LNCaP clone FGC (cell line): ENCODE measurements around the gene ERG28.

Experiments
- DNase-seq: peaks from one replicate; pipeline ENCODE4 v3.0.0-alpha.2; 2011; ENCODE audit warnings: low read depth
- H3K4me3 ChIP-seq: 2 replicates; pipeline ENCODE4 v1.5.1; 2011; ENCODE audit warnings: mild to moderate bottlenecking, low read depth, low read length, control low read depth
- TF ChIP-seq, protein P1 (sequence below): IDR thresholded peaks from 2 replicates; pipeline ENCODE4 v1.5.1; 2012; ENCODE audit warnings: mild to moderate bottlenecking; ENCODE audit not compliant: control insufficient read depth, insufficient read depth; ENCODE audit errors: extremely low read depth

Gene ERG28

DNA sequence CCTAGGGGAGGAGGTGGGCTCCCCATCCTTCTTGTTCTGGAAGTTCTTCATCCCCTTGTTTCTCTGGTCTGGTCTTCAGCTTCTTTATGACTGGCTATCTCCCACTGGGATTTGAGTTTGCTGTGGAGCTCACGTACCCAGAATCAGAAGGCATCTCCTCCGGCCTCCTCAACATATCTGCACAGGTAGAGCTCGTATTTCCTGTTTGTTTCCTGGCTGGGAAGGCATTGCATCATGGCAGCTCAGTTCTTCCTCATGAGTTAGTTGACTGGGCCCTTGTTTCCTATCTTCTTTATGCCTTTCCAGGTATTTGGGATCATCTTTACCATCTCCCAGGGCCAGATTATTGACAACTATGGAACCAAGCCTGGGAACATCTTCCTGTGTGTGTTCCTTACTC lies 19.8 kb downstream of the ERG28 start:
- peak; percentile 23 for DNase-seq
- no peak overlapping the region for H3K4me3 ChIP-seq
- TF ChIP-seq, protein P1, sequence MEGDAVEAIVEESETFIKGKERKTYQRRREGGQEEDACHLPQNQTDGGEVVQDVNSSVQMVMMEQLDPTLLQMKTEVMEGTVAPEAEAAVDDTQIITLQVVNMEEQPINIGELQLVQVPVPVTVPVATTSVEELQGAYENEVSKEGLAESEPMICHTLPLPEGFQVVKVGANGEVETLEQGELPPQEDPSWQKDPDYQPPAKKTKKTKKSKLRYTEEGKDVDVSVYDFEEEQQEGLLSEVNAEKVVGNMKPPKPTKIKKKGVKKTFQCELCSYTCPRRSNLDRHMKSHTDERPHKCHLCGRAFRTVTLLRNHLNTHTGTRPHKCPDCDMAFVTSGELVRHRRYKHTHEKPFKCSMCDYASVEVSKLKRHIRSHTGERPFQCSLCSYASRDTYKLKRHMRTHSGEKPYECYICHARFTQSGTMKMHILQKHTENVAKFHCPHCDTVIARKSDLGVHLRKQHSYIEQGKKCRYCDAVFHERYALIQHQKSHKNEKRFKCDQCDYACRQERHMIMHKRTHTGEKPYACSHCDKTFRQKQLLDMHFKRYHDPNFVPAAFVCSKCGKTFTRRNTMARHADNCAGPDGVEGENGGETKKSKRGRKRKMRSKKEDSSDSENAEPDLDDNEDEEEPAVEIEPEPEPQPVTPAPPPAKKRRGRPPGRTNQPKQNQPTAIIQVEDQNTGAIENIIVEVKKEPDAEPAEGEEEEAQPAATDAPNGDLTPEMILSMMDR = no peak

DNA sequence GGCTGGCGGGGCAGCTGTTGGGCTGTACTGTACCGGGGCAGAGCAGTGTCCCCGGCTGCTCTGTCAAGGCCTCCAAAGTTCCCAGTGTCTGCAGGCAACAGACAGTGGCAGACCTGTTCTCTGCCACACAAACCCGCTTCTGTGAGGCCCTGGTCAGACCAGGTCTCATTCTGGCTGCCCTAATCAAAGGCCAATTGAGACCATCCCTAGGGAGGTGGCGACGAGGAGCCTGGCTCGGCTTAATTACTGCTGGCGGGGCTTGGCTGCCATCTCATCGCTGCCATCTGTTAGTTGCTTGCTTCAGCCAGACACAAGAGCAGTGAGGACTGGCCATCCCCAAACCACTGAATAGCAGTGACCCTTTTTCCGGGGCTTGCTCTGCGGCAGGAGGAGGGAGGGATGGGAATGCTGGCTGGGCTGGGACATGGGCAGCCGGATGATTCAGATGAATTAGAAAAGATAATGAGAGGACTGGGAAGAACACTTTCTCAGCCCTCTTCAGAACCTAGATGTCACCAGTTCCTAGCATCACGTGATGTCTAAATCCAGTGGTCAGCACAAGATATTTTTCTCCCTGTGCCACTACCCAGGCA lies 24.5 kb downstream of the ERG28 start:
- TF ChIP-seq, protein P1 = no peak
- no peak overlapping the region for H3K4me3 ChIP-seq
- DNase-seq = no peak

DNA sequence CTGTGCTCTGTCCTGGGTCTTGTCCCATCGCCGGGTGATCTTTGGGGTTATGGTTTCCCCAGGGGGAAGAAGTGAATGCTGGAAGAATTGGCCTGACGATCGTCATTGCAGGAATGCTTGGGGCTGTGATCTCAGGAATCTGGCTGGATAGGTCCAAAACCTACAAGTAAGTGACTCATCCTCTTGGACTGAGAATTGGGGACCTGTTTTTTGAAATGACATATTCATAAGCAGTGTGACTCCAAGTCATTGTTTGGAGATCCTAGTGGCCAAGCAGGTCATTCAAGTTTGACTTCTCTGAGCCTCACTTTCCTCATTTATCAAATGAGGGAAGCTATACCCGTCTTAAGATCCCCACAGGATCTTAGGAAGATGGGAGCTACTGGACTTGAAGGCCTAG lies 25.8 kb downstream of the ERG28 start:
- no peak overlapping the region for H3K4me3 ChIP-seq

GRCh38 chr14:75631453-75631831 lies 29.2 kb downstream of the ERG28 start:
- no peak overlapping the region for H3K4me3 ChIP-seq
- DNase-seq = no peak
- TF ChIP-seq, protein P1 = no peak

More for the DNA sequence above, 25.8 kb downstream of the ERG28 start:
- DNase-seq = peak; percentile 79
- TF ChIP-seq, protein P1 = no peak

DNA sequence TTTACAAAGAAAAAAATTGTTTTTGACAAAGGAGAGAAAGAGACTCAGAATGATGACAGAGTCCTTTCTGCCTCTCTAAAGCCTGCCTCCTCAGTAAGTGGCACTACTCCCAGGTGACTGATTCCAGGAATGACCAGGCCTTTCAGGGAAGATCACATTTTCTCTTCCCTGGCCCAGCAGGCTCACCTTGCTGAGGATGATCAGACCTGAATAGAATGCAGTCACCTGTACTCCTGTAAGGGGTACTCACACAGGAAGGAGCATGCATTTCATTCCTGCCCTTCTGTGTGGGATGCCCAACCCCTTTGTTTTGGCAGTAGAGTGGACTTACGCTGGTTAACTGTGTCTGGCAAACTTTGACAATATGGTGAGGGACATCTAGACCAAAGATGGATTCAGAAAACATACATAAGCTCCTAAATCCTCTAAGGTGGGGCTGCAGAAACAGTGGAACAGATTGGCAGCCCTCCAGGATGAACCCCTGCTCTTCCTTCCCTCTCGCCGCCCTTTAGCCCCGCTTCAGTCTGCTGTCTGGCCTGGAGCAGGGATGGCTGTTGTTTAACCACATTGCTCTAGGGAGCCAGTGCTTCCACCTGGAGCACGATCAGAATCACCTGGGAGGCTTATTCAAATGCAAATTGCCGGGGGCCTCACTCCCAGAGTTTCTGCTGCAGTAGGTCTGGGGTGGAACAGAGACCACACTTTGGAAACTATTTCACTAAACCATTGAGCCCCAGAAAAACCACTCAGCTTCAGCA lies 29.8 kb downstream of the ERG28 start:
- H3K4me3 ChIP-seq = no peak overlapping the region
- no peak for DNase-seq
- TF ChIP-seq, protein P1 = no peak

DNA sequence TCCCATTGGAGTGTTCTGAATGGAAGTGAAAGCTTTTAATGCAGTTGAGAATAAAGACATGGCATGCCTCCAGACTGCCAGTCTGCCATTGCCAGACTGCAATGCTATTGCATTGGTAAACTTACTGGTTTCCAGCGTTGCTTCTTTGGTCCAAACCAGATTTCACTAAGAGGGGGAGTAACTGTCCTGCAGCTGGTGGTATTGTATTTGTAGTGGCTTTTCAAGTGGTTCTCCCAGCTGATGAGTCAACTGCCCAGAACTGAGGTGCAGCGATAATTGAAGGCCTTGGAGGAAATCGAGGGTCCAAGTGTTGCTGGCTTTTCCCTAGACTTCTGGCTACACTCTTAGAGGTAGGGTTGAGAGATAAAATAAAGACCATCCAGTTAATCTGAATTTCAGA lies 31.9 kb downstream of the ERG28 start:
- no peak for DNase-seq
- TF ChIP-seq, protein P1 = no peak
- no peak overlapping the region for H3K4me3 ChIP-seq
